PC-9 (cell line): ENCODE results near the gene SHISA6.

Experiments used
- EZH2 ChIP-seq: fragments of 200-600 bp; sonication (generic); IDR thresholded peaks from 2 replicates; pipeline ENCODE4 v1.8.0; 2017; ENCODE audit warnings: antibody characterized with exemption, low read depth
- TF ChIP-seq, protein P1 (sequence below): fragments of 200-600 bp; sonication (generic); conservative IDR thresholded peaks from 2 replicates; pipeline ENCODE4 v1.6.1; 2017; ENCODE audit warnings: mixed run types, antibody characterized with exemption, mild to moderate bottlenecking, moderate library complexity

DNA sequence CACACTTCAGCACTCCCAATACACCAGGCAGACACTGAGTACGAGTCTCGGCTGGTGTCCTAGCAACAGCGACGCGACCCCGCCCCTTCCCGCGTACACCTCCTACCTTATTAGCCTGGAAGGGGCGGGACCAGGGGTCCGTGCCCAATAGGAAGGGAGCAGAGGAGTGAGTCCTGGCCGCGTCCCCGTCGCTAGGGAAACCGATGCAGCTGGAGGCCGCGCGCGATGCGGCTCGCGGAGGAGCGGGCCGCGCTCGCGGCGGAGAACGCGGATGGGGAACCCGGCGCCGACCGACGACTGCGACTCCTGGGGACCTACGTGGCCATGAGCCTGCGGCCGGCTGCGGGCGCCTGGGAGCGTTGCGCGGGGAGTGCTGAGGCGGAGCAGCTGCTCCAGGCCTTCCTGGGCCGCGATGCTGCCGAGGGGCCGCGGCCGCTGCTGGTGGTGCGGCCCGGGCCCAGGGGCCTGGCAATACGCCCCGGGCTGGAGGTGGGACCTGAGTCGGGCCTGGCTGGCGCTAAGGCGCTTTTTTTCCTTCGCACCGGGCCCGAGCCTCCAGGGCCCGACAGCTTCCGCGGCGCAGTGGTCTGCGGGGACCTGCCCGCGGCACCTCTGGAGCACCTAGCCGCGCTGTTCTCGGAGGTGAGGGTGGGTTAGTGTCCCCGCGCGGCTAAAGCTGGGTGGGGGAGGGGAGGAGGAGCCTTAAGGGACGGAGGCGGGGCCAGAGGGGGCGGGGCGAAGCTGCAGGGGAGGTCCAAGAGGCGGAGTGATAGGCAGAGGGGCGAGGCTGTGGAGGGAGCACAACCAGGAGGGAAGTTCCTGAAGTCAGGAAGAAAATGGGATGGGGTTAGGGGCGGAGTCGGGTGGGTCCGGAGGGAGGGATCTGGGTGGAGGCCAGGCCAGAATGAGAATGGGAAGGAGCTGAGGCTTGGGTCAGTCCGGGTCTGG is 357.5 kb downstream of the SHISA6 start, which contains the start of gene DNAH9:
- TF ChIP-seq, protein P1, sequence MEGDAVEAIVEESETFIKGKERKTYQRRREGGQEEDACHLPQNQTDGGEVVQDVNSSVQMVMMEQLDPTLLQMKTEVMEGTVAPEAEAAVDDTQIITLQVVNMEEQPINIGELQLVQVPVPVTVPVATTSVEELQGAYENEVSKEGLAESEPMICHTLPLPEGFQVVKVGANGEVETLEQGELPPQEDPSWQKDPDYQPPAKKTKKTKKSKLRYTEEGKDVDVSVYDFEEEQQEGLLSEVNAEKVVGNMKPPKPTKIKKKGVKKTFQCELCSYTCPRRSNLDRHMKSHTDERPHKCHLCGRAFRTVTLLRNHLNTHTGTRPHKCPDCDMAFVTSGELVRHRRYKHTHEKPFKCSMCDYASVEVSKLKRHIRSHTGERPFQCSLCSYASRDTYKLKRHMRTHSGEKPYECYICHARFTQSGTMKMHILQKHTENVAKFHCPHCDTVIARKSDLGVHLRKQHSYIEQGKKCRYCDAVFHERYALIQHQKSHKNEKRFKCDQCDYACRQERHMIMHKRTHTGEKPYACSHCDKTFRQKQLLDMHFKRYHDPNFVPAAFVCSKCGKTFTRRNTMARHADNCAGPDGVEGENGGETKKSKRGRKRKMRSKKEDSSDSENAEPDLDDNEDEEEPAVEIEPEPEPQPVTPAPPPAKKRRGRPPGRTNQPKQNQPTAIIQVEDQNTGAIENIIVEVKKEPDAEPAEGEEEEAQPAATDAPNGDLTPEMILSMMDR = no peak
- TF ChIP-seq EZH2 = no peak
